HG03354 (cell line): ENCODE measurements around the gene TMEM190.

ENCODE experiments used
- ATAC-seq: cut with Tn5 transposase; IDR thresholded peaks from one replicate; pipeline ENCODE4 v1.9.1; 2021; ENCODE audit warnings: mild to moderate bottlenecking; ENCODE audit not compliant: unreplicated experiment, poor library complexity, severe bottlenecking

The TMEM190 gene

GRCh38 chr19:55350620-55351315 lies 25.9 kb upstream of the TMEM190 start:
- ATAC-seq = no peak

- ATAC-seq = no peak
Observed at GRCh38 chr19:55352040-55352439, 24.6 kb upstream of the TMEM190 start.

GRCh38 chr19:55352549-55353145 lies 24.0 kb upstream of the TMEM190 start:
- ATAC-seq = no peak

GRCh38 chr19:55353356-55353802 lies 23.2 kb upstream of the TMEM190 start:
- no peak for ATAC-seq

GRCh38 chr19:55353803-55354697 lies 22.6 kb upstream of the TMEM190 start:
- ATAC-seq = no peak

- no peak for ATAC-seq
Observed at GRCh38 chr19:55354698-55355212, 21.9 kb upstream of the TMEM190 start, which contains the start of gene COX6B2. COX6B2 (minus strand) TSS chr19:55354719; CDS start chr19:55354521, 198 bp downstream.

GRCh38 chr19:55355213-55355821 lies 21.3 kb upstream of the TMEM190 start:
- ATAC-seq = no peak

GRCh38 chr19:55358493-55358892 lies 18.1 kb upstream of the TMEM190 start:
- no peak for ATAC-seq

- ATAC-seq = no peak
Observed at GRCh38 chr19:55358943-55359908, 17.4 kb upstream of the TMEM190 start.

GRCh38 chr19:55360902-55361301 lies 15.7 kb upstream of the TMEM190 start:
- no peak for ATAC-seq

- ATAC-seq = no peak
Observed at GRCh38 chr19:55362174-55362989, 14.2 kb upstream of the TMEM190 start.

GRCh38 chr19:55362990-55363716 lies 13.5 kb upstream of the TMEM190 start, which contains the start of gene GARIN5B:
GARIN5B (minus strand) TSS chr19:55363260; CDS start chr19:55363066, 194 bp downstream.
- ATAC-seq = no peak

- no peak for ATAC-seq
Observed at GRCh38 chr19:55365245-55365644, 11.4 kb upstream of the TMEM190 start.

- ATAC-seq = no peak
Observed at GRCh38 chr19:55365964-55366363, 10.7 kb upstream of the TMEM190 start.

- ATAC-seq = no peak
Observed at GRCh38 chr19:55366790-55367189, 9.8 kb upstream of the TMEM190 start.

GRCh38 chr19:55368106-55368505 lies 8.5 kb upstream of the TMEM190 start:
- no peak for ATAC-seq
